Stromal cell of bone marrow (primary cell): ENCODE results near the gene HABP4.
A peak's percentile ranks its signal among the peaks of the same experiment; 100 is the strongest.

Experiments
- DNase-seq: peaks from one replicate; pipeline ENCODE4 v3.0.0-alpha.2; 2012; ENCODE audit warnings: low read depth

Gene HABP4

GRCh38 chr9:96435345-96435744 is 14.6 kb upstream of the HABP4 start:
- no peak for DNase-seq

- DNase-seq, result no peak
These were observed 13.9 kb upstream of the HABP4 start for GRCh38 chr9:96436063-96436455.

GRCh38 chr9:96436456-96437126 is 13.4 kb upstream of the HABP4 start:
- DNase-seq, result no peak

GRCh38 chr9:96437454-96437853 is 12.5 kb upstream of the HABP4 start:
- no peak for DNase-seq

GRCh38 chr9:96440671-96441199 is 9.2 kb upstream of the HABP4 start:
- DNase-seq, result no peak

- no peak for DNase-seq
These were observed 8.0 kb upstream of the HABP4 start for GRCh38 chr9:96441798-96442445.

- DNase-seq, result no peak
These were observed 7.5 kb upstream of the HABP4 start for GRCh38 chr9:96442491-96442890.

- no peak for DNase-seq
These were observed 2.6 kb upstream of the HABP4 start for GRCh38 chr9:96447406-96447805.

GRCh38 chr9:96448546-96449170 is 1.3 kb upstream of the HABP4 start:
- DNase-seq, result no peak

GRCh38 chr9:96449523-96449844 is 485 bp upstream of the HABP4 start:
- no peak for DNase-seq

GRCh38 chr9:96450613-96451528 is 902 bp downstream of the HABP4 start:
- no peak for DNase-seq

- DNase-seq, result peak; percentile 59
These were observed 3.7 kb downstream of the HABP4 start for GRCh38 chr9:96453625-96454024.

- no peak for DNase-seq
These were observed 7.3 kb downstream of the HABP4 start for GRCh38 chr9:96457266-96457665.

GRCh38 chr9:96458226-96458625 is 8.3 kb downstream of the HABP4 start:
- no peak for DNase-seq

- DNase-seq, result no peak
These were observed 9.5 kb downstream of the HABP4 start for GRCh38 chr9:96459268-96460007.

- DNase-seq, result no peak
These were observed 10.5 kb downstream of the HABP4 start for GRCh38 chr9:96460470-96460869.

- peak; percentile 29 for DNase-seq
These were observed 10.9 kb downstream of the HABP4 start for GRCh38 chr9:96460882-96461281.

- no peak for DNase-seq
These were observed 11.4 kb downstream of the HABP4 start for GRCh38 chr9:96461336-96461735.

GRCh38 chr9:96462541-96462940 is 12.6 kb downstream of the HABP4 start:
- no peak for DNase-seq

- no peak for DNase-seq
These were observed 14.5 kb downstream of the HABP4 start for GRCh38 chr9:96464426-96464825.

- DNase-seq, result no peak
These were observed 17.8 kb downstream of the HABP4 start for GRCh38 chr9:96467784-96468183.

GRCh38 chr9:96476013-96476412 is 26.0 kb downstream of the HABP4 start:
- no peak for DNase-seq
